22Rv1 (cell line): ENCODE results near the gene KLHL29.

Experiments
- ZFX ChIP-seq: fragments of 450-650 bp; IDR thresholded peaks from 2 replicates; pipeline ENCODE4 v1.6.1; 2017; ENCODE audit warnings: antibody characterized with exemption, borderline replicate concordance
- TF ChIP-seq, protein P1 (sequence below): fragments of 450-650 bp; IDR thresholded peaks from 2 replicates; pipeline ENCODE4 v1.5.1; 2017; ENCODE audit warnings: mild to moderate bottlenecking

DNA sequence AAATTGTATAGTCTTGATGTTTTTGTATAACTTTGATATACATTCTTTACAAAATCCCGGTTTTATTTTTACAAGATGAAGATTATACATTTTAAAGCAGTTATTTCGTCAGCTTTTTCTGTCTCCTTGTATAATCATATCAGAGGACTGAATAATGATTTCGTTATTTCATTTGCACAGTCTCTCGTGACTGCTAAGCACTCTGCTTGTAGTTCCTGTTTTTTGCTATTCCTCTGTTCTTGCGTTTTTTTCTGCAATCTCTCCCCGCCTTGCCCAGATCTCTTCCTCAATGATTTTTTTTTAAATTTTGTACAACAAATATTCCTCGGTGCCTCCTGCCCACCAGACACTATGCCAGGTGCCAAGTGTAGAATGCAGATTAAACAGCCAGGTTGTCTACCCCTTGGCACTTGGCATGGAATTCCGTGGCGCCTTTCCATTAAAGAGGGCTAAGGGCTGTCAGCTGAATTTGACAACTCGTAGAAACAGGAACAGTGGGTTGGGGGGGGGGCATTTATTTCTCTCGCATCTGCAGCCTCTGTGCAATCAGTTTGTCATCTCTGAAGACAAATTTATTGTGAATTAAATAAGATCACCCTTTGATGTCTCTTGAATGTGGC, 69.6 kb downstream of the KLHL29 start:
- TF ChIP-seq, protein P1, sequence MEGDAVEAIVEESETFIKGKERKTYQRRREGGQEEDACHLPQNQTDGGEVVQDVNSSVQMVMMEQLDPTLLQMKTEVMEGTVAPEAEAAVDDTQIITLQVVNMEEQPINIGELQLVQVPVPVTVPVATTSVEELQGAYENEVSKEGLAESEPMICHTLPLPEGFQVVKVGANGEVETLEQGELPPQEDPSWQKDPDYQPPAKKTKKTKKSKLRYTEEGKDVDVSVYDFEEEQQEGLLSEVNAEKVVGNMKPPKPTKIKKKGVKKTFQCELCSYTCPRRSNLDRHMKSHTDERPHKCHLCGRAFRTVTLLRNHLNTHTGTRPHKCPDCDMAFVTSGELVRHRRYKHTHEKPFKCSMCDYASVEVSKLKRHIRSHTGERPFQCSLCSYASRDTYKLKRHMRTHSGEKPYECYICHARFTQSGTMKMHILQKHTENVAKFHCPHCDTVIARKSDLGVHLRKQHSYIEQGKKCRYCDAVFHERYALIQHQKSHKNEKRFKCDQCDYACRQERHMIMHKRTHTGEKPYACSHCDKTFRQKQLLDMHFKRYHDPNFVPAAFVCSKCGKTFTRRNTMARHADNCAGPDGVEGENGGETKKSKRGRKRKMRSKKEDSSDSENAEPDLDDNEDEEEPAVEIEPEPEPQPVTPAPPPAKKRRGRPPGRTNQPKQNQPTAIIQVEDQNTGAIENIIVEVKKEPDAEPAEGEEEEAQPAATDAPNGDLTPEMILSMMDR = no peak
- no peak for TF ChIP-seq ZFX
